Keratinocyte (primary cell): ENCODE data around the gene EPHB6.

Experiments used
- EZH2 ChIP-seq: IDR thresholded peaks from one replicate; pipeline ENCODE4 v1.6.1; 2012; ENCODE audit warnings: inconsistent platforms, mild to moderate bottlenecking, low read length, moderate library complexity
- TF ChIP-seq, protein P1 (sequence below), 3 experiments: IDR thresholded peaks in 1 of 3; conservative IDR thresholded peaks in 1 of 3; optimal IDR thresholded peaks in 1 of 3; 2 replicates in 2 of 3; 3 replicates in 1 of 3; pipeline versions ENCODE3 to v1.5.1; 2011; ENCODE audit warnings: low read length in 3 of 3, mild to moderate bottlenecking in 3 of 3, moderate library complexity in 2 of 3, control low read depth in 1 of 3, inconsistent platforms in 1 of 3; ENCODE audit not compliant: insufficient read depth in 2 of 3; ENCODE audit errors: extremely low read depth in 1 of 3

DNA sequence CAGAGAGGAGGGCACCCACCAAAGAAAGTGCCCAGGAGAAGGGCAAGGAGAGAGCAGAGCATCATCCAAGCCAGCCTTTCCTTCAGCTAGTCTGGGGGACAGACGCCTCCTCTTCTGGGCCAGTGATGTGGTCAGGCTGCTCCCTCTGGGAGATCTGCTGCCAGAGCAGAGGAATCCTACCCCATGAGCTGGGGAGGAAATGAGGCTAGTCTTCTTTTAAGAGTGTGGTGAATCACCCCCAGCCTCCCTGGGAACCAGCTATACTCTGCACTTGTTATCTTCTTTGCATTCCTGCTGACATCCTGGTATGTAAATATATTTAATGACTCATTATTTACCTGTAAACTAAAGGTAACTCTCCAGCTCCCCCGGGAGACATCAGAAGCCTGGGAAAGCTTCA lies 41.6 kb upstream of the EPHB6 start:
- TF ChIP-seq, protein P1, sequence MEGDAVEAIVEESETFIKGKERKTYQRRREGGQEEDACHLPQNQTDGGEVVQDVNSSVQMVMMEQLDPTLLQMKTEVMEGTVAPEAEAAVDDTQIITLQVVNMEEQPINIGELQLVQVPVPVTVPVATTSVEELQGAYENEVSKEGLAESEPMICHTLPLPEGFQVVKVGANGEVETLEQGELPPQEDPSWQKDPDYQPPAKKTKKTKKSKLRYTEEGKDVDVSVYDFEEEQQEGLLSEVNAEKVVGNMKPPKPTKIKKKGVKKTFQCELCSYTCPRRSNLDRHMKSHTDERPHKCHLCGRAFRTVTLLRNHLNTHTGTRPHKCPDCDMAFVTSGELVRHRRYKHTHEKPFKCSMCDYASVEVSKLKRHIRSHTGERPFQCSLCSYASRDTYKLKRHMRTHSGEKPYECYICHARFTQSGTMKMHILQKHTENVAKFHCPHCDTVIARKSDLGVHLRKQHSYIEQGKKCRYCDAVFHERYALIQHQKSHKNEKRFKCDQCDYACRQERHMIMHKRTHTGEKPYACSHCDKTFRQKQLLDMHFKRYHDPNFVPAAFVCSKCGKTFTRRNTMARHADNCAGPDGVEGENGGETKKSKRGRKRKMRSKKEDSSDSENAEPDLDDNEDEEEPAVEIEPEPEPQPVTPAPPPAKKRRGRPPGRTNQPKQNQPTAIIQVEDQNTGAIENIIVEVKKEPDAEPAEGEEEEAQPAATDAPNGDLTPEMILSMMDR (optimal IDR thresholded peaks at IDR 0.05 in 1 of 3, IDR thresholded peaks at IDR 0.05 in 1 of 3, conservative IDR thresholded peaks at IDR 0.05 in 1 of 3; ENCODE audit: extremely low read depth in 1 of 3, insufficient read depth in 2 of 3, low read length in 3 of 3): no peak
- no peak for TF ChIP-seq EZH2
